ENCODE results near the gene RYR2. TPM values are rescaled to one million over a fixed set of nuclear protein-coding genes. Genes with fewer than 3 reads are reported as not detected.

The RYR2 gene
- total and polyA plus RNA-seq, 9 of the 15 experiments (the other 6 are each of a cell fraction or from before 2014, with no cell fraction given) = 0.03 to 0.42 (median 0.14) TPM

DNA sequence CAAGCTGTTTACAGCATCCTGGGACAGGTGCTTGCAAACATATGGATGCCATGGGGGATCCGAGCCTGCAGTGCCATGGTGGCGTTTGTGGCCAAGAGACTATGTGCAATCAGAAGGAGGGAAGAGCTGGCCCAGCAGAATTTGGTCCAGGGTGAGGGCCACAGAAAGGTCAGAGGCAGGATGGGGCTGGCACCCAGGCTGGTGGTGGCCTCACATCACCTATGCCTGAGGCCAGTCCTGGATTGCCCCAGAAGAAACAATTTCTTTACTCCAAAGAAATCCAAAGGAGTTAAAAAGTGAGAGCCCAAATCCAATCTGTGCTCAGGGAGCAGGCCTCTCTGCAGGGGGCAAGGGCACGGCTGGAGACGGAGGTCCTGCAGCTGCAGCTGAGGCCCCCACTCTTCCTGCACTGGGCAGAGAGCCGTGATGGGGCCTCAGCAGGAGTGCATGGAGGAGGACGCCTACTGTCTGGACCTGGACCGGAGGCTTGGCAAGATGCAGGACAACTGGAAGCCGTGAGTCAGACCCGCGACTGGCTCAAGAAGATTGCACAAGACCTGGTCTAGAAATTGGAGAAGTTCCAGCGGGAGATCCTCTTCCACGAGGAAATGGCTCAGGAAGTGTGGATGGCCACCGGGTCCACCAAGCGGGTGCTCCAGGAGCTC, 163.5 kb downstream of the RYR2 start:
- no peaks in the 10 kb centered on the region for H3K36me3 ChIP-seq (ENCODE audit: control insufficient read depth, insufficient read depth, low read length)
- in situ Hi-C loops (cut with MboI) (no loop called here), intact Hi-C loops (cut with micrococcal nuclease) (no loop called here)
- no peaks in the 10 kb centered on the region for H3K79me2 ChIP-seq (ENCODE audit: control insufficient read depth, insufficient read depth, low read length)
- H3K27ac ChIP-seq (ENCODE audit: extremely low read depth, low read depth, low read length) = no peak overlapping the region
- POLR2A ChIA-PET = interaction anchor here (0.6 kb wide), 1 partner anchor 406 kb away, joined by 3 read pairs; no protein-coding TSS in a partner anchor
- CTCF ChIA-PET (ENCODE audit: low intra/inter-chr PET ratio) = no interaction called here
- TF ChIP-seq PURB (CRISPR knock-in tag; IDR thresholded peaks at IDR 0.05; ENCODE audit: low read depth) (no peak), ZNF586 (CRISPR knock-in tag; conservative IDR thresholded peaks at IDR 0.05) (no peak), CEBPB (tag; IDR thresholded peaks at IDR 0.05) (peak; percentile 66), CREB1 (IDR thresholded peaks at IDR 0.05) (no peak), CREB1 (CRISPR knock-in tag; IDR thresholded peaks at IDR 0.05) (no peak), BDP1 (IDR thresholded peaks at IDR 0.05; ENCODE audit: insufficient read depth, insufficient read length) (no peak), ELF1 (tag; IDR thresholded peaks at IDR 0.05) (no peak)
- TF ChIP-seq, protein P1, sequence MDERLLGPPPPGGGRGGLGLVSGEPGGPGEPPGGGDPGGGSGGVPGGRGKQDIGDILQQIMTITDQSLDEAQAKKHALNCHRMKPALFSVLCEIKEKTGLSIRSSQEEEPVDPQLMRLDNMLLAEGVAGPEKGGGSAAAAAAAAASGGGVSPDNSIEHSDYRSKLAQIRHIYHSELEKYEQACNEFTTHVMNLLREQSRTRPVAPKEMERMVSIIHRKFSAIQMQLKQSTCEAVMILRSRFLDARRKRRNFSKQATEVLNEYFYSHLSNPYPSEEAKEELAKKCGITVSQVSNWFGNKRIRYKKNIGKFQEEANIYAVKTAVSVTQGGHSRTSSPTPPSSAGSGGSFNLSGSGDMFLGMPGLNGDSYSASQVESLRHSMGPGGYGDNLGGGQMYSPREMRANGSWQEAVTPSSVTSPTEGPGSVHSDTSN (CRISPR knock-in tag; IDR thresholded peaks at IDR 0.05; ENCODE audit: low read depth) = no peak
- TF ChIP-seq, protein P1 (tag; conservative IDR thresholded peaks at IDR 0.05; ENCODE audit: low read depth) = no peak
- H3K9me3 ChIP-seq (replicated peaks; ENCODE audit: control insufficient read depth, insufficient read depth, low read depth, low read length) = no peaks in the 10 kb centered on the region
- H3K9me1 ChIP-seq (ENCODE audit: control insufficient read depth, insufficient read depth, low read length) = no peaks in the 10 kb centered on the region
- peak; percentile 39; the same call in 1 of the 3 replicates for ATAC-seq
- H3K4me1 ChIP-seq (replicated peaks in 1 of 2; ENCODE audit: control insufficient read depth in 2 of 2, insufficient read depth in 2 of 2, low read length in 2 of 2) = no peaks in the 10 kb centered on the region
- H4K20me1 ChIP-seq (replicated peaks; ENCODE audit: control insufficient read depth, insufficient read depth, low read length) = no peaks in the 10 kb centered on the region
- under 1% methylated on average over 14 of the region's 14 CpGs for WGBS (ENCODE audit: insufficient coverage, low coverage, missing lambda C conversion rate)
- no peak overlapping the region for H2AFZ ChIP-seq (ENCODE audit: low read depth, low read length)
- no peak for DNase-seq (ENCODE audit: extremely low read depth in 1 of 4, low spot score in 3 of 4)
- FAIRE-seq = no peak
- no peak overlapping the region for H3K9ac ChIP-seq (ENCODE audit: insufficient read depth in 1 of 2, low read depth in 2 of 2, low read length in 2 of 2)
- H3K4me3 ChIP-seq = no peak overlapping the region
- H3K27me3 ChIP-seq (ENCODE audit: control insufficient read depth in 2 of 2, insufficient read depth in 2 of 2, low read length in 2 of 2) = no peaks in the 10 kb centered on the region
- BruUV-seq (replicated peaks) = no TSS peak
- no peak overlapping the region for H3K4me2 ChIP-seq (ENCODE audit: insufficient read depth, low read length)
